Right ventricle myocardium inferior (tissue), 1 donor: Measurements from ENCODE around the gene LYPD5. TPM values are rescaled to one million over a fixed set of nuclear protein-coding genes. Genes with fewer than 3 reads are reported as not detected.
A peak's percentile ranks its signal among the peaks of the same experiment; 100 is the strongest.
"Not testable (repeated sequence)": the region's sequence is repeated elsewhere in the genome, so short reads cannot be mapped to it uniquely, and the experiment has no call there.

Source experiments
- ATAC-seq: fragments of 200-7000 bp; cut with Tn5 transposase; one replicate; pipeline ENCODE4 v1.9.1; 2020; ENCODE audit warnings: mild to moderate bottlenecking, moderate library complexity
- DNase-seq: peaks from one replicate; pipeline ENCODE4 v3.0.0; 2021; ENCODE audit errors: missing footprints
- intact Hi-C: fragments of 100-400 bp; cut with DNase I; formaldehyde crosslinking; loops from one replicate; pipeline ENCODE4 v1.11.0; 2022
- total RNA-seq: library from RNA; stranded (reverse); fragmentation: NEBNext Ultra II Directional; extraction: Animal tissue kit (Norgen Biotek cat#: 25700); gene quantifications from one replicate; pipeline ENCODE4 v1.2.1, GENCODE V29; 2021
- donor health status: DM: no; HTN: yes; CAD: no; lungs with severe emphysema.

LYPD5 gene
- total RNA-seq, 1 donor from 2014 or later = 0.92 TPM

- intact Hi-C loops = loop anchor here (10.0 kb wide), 1 partner anchor 327 kb away; no protein-coding TSS in a partner anchor
- DNase-seq = no peak
- no peak for ATAC-seq
Observed at GRCh38 chr19:43782311-43782660, 20.0 kb downstream of the LYPD5 start.

- ATAC-seq (no peak), DNase-seq (no peak)
- intact Hi-C loops = loop anchor here (10.0 kb wide), 1 partner anchor 327 kb away; no protein-coding TSS in a partner anchor
Observed at GRCh38 chr19:43781630-43782310, 20.5 kb downstream of the LYPD5 start.

- intact Hi-C loops = loop anchor here (10.0 kb wide), 1 partner anchor 326 kb away; no protein-coding TSS in a partner anchor
- DNase-seq (no peak), ATAC-seq (no peak)
Observed at GRCh38 chr19:43780706-43781525, 21.3 kb downstream of the LYPD5 start, which contains the start of gene KCNN4. TSS of gene KCNN4 (minus strand) at chr19:43780973. CDS start at chr19:43780861, 112 bp downstream.

GRCh38 chr19:43779820-43780219 is 22.4 kb downstream of the LYPD5 start:
- DNase-seq = no peak
- ATAC-seq = no peak
- intact Hi-C loops = loop anchor here (10.0 kb wide), 2 partner anchors 245 to 325 kb away; partner anchors contain the start of gene ZNF575

GRCh38 chr19:43779147-43779819 is 23.0 kb downstream of the LYPD5 start:
- DNase-seq (no peak), ATAC-seq (no peak)
- intact Hi-C loops = loop anchor here (10.0 kb wide), 1 partner anchor 244 kb away; the partner anchor contains the start of gene ZNF575

- DNase-seq = no peak
- no peak for ATAC-seq
- intact Hi-C loops = loop anchor here (10.0 kb wide), 1 partner anchor 244 kb away; the partner anchor contains the start of gene ZNF575
Observed at GRCh38 chr19:43778651-43779050, 23.6 kb downstream of the LYPD5 start.

- ATAC-seq (no peak), DNase-seq (no peak)
- intact Hi-C loops = loop anchor here (10.0 kb wide), 1 partner anchor 242 kb away; the partner anchor contains the start of gene ZNF575
Observed at GRCh38 chr19:43777163-43777695, 25.0 kb downstream of the LYPD5 start.

- intact Hi-C loops = loop anchor here (10.0 kb wide), 1 partner anchor 241 kb away; the partner anchor contains the start of gene ZNF575
- DNase-seq (no peak), ATAC-seq (no peak)
Observed at GRCh38 chr19:43776286-43776685, 26.0 kb downstream of the LYPD5 start.

GRCh38 chr19:43775299-43775890 is 26.9 kb downstream of the LYPD5 start:
- ATAC-seq = no peak
- no peak for DNase-seq
- intact Hi-C loops = loop anchor here (10.0 kb wide), 1 partner anchor 241 kb away; the partner anchor contains the start of gene ZNF575

- DNase-seq, ATAC-seq: not testable (repeated sequence)
- intact Hi-C loops = loop anchor here (10.0 kb wide), 1 partner anchor 240 kb away; the partner anchor contains the start of gene ZNF575
Observed at GRCh38 chr19:43774940-43775258, 27.3 kb downstream of the LYPD5 start.

- ATAC-seq = peak; percentile 87
- intact Hi-C loops = loop anchor here (10.0 kb wide), 1 partner anchor 240 kb away; the partner anchor contains the start of gene ZNF575
Observed at GRCh38 chr19:43774103-43774939, 27.9 kb downstream of the LYPD5 start.

GRCh38 chr19:43773725-43774102 is 28.5 kb downstream of the LYPD5 start:
- no peak for DNase-seq
- intact Hi-C loops = loop anchor here (10.0 kb wide), 1 partner anchor 239 kb away; the partner anchor contains the start of gene ZNF575
- ATAC-seq = no peak

More at GRCh38 chr19:43774103-43774939, 27.9 kb downstream of the LYPD5 start:
- peak; percentile 81 for DNase-seq

GRCh38 chr19:43769256-43769655 is 33.0 kb downstream of the LYPD5 start:
- ATAC-seq (no peak), DNase-seq (no peak)
- intact Hi-C loops = no loop called here

GRCh38 chr19:43768273-43769050 is 33.8 kb downstream of the LYPD5 start:
- peak; percentile 49 for ATAC-seq
- no peak for DNase-seq
- intact Hi-C loops = no loop called here

GRCh38 chr19:43767818-43768217 is 34.4 kb downstream of the LYPD5 start:
- DNase-seq (no peak), ATAC-seq (no peak)
- intact Hi-C loops = no loop called here

GRCh38 chr19:43767316-43767715 is 34.9 kb downstream of the LYPD5 start:
- intact Hi-C loops = no loop called here
- DNase-seq = no peak
- ATAC-seq = no peak

GRCh38 chr19:43766755-43767043 is 35.5 kb downstream of the LYPD5 start:
- intact Hi-C loops = no loop called here
- ATAC-seq (no peak), DNase-seq (no peak)
